ENCODE data around the gene SLC5A2.
"Not testable (repeated sequence)": the region's sequence is repeated elsewhere in the genome, so short reads cannot be mapped to it uniquely, and the experiment has no call there.

The SLC5A2 gene

GRCh38 chr16:31439023-31439422 lies 43.9 kb upstream of the SLC5A2 start:
- H4K91ac ChIP-seq (ENCODE audit: low read length); H2BK15ac ChIP-seq (ENCODE audit: low read depth, poor library complexity, severe bottlenecking); H3K4me1 ChIP-seq (ENCODE audit: control insufficient read depth, insufficient read depth, low read depth, low read length); H3K27ac ChIP-seq (ENCODE audit: low read length, poor library complexity, severe bottlenecking); H3K27me3 ChIP-seq (ENCODE audit: control insufficient read depth in 1 of 2, insufficient read depth in 1 of 2, low read length in 2 of 2); H3K9ac ChIP-seq (ENCODE audit: low read length); H3K9me3 ChIP-seq (ENCODE audit: control insufficient read depth, low read length); H3K14ac ChIP-seq (ENCODE audit: low read length in 2 of 2); H2BK12ac ChIP-seq (ENCODE audit: low read length in 2 of 2); H3K4me3 ChIP-seq (ENCODE audit: insufficient read depth in 1 of 2, low read depth in 1 of 2, low read length in 2 of 2); H4K8ac ChIP-seq (ENCODE audit: low read length); H3K4me2 ChIP-seq (ENCODE audit: low read length, poor library complexity, severe bottlenecking); H2BK120ac ChIP-seq (ENCODE audit: low read depth, low read length); H3K36me3 ChIP-seq (ENCODE audit: control insufficient read depth in 1 of 2, insufficient read depth in 2 of 2, low read depth in 1 of 2, low read length in 2 of 2); DNase-seq; H2AFZ ChIP-seq (ENCODE audit: low read depth, low read length); H3K79me1 ChIP-seq (replicated peaks; ENCODE audit: low read length, poor library complexity, severe bottlenecking); H2AK5ac ChIP-seq (ENCODE audit: low read length, severe bottlenecking); H3K4ac ChIP-seq (ENCODE audit: low read depth in 1 of 2, low read length in 2 of 2); H2BK5ac ChIP-seq (ENCODE audit: low read depth, low read length, poor library complexity, severe bottlenecking); H3K23ac ChIP-seq (ENCODE audit: low read length in 2 of 2); H3K18ac ChIP-seq (ENCODE audit: low read depth in 1 of 2, low read length in 2 of 2): not testable (repeated sequence)
- 53% methylated on average over 2 of the region's 4 CpGs for WGBS

- H3K9me3 ChIP-seq (ENCODE audit: control insufficient read depth, low read length), result no peaks in the 10 kb centered on the region
- WGBS, result 100% methylated on average over 2 of the region's 3 CpGs
- H2BK120ac ChIP-seq (ENCODE audit: low read depth, low read length), result no peak overlapping the region
- no peaks in the 10 kb centered on the region for H3K79me1 ChIP-seq (replicated peaks; ENCODE audit: low read length, poor library complexity, severe bottlenecking)
- no peak overlapping the region for H3K18ac ChIP-seq (ENCODE audit: low read depth in 1 of 2, low read length in 2 of 2)
- H3K4ac ChIP-seq (ENCODE audit: low read depth in 1 of 2, low read length in 2 of 2), result no peak overlapping the region
- no peak overlapping the region for H3K4me2 ChIP-seq (ENCODE audit: low read length, poor library complexity, severe bottlenecking)
- H3K4me1 ChIP-seq (ENCODE audit: control insufficient read depth, insufficient read depth, low read depth, low read length), result peaks cover 8% of the 10 kb centered on the region
- no peak overlapping the region for H2AK5ac ChIP-seq (ENCODE audit: low read length, severe bottlenecking)
- H3K4me3 ChIP-seq (ENCODE audit: insufficient read depth in 1 of 2, low read depth in 1 of 2, low read length in 2 of 2), result no peak overlapping the region
- H3K14ac ChIP-seq (ENCODE audit: low read length in 2 of 2), result no peak overlapping the region
- no peak overlapping the region for H3K23ac ChIP-seq (ENCODE audit: low read length in 2 of 2)
- no peak overlapping the region for H2BK15ac ChIP-seq (ENCODE audit: low read depth, poor library complexity, severe bottlenecking)
- H2BK12ac ChIP-seq (ENCODE audit: low read length in 2 of 2), result no peak overlapping the region
- H2BK5ac ChIP-seq (ENCODE audit: low read depth, low read length, poor library complexity, severe bottlenecking), result no peak overlapping the region
- DNase-seq, result no peak
- H3K36me3 ChIP-seq (ENCODE audit: control insufficient read depth in 1 of 2, insufficient read depth in 2 of 2, low read depth in 1 of 2, low read length in 2 of 2), result no peaks in the 10 kb centered on the region
- no peak overlapping the region for H4K8ac ChIP-seq (ENCODE audit: low read length)
- no peak overlapping the region for H4K91ac ChIP-seq (ENCODE audit: low read length)
- no peak overlapping the region for H3K9ac ChIP-seq (ENCODE audit: low read length)
- H3K27ac ChIP-seq (ENCODE audit: low read length, poor library complexity, severe bottlenecking), result no peak overlapping the region
- H3K27me3 ChIP-seq (ENCODE audit: control insufficient read depth in 1 of 2, insufficient read depth in 1 of 2, low read length in 2 of 2), result no peaks in the 10 kb centered on the region
- H2AFZ ChIP-seq (ENCODE audit: low read depth, low read length), result no peak overlapping the region
Measured at GRCh38 chr16:31439519-31439918, 43.4 kb upstream of the SLC5A2 start.

- H3K14ac ChIP-seq (ENCODE audit: low read length in 2 of 2), result no peak overlapping the region
- H3K27me3 ChIP-seq (ENCODE audit: control insufficient read depth in 1 of 2, insufficient read depth in 1 of 2, low read length in 2 of 2), result no peaks in the 10 kb centered on the region
- no peak overlapping the region for H2BK15ac ChIP-seq (ENCODE audit: low read depth, poor library complexity, severe bottlenecking)
- H2BK120ac ChIP-seq (ENCODE audit: low read depth, low read length), result no peak overlapping the region
- H4K91ac ChIP-seq (ENCODE audit: low read length), result no peak overlapping the region
- H2AFZ ChIP-seq (ENCODE audit: low read depth, low read length), result no peak overlapping the region
- no peak overlapping the region for H2BK5ac ChIP-seq (ENCODE audit: low read depth, low read length, poor library complexity, severe bottlenecking)
- H3K18ac ChIP-seq (ENCODE audit: low read depth in 1 of 2, low read length in 2 of 2), result no peak overlapping the region
- H2AK5ac ChIP-seq (ENCODE audit: low read length, severe bottlenecking), result no peak overlapping the region
- peaks cover 8% of the 10 kb centered on the region for H3K4me1 ChIP-seq (ENCODE audit: control insufficient read depth, insufficient read depth, low read depth, low read length)
- no peak overlapping the region for H3K4me3 ChIP-seq (ENCODE audit: insufficient read depth in 1 of 2, low read depth in 1 of 2, low read length in 2 of 2)
- no peaks in the 10 kb centered on the region for H3K79me1 ChIP-seq (replicated peaks; ENCODE audit: low read length, poor library complexity, severe bottlenecking)
- 92% methylated on average over 4 of the region's 4 CpGs for WGBS
- no peak overlapping the region for H3K4me2 ChIP-seq (ENCODE audit: low read length, poor library complexity, severe bottlenecking)
- no peak overlapping the region for H3K9ac ChIP-seq (ENCODE audit: low read length)
- H2BK12ac ChIP-seq (ENCODE audit: low read length in 2 of 2), result no peak overlapping the region
- no peak overlapping the region for H4K8ac ChIP-seq (ENCODE audit: low read length)
- no peak overlapping the region for H3K4ac ChIP-seq (ENCODE audit: low read depth in 1 of 2, low read length in 2 of 2)
- no peaks in the 10 kb centered on the region for H3K9me3 ChIP-seq (ENCODE audit: control insufficient read depth, low read length)
- DNase-seq, result no peak
- H3K23ac ChIP-seq (ENCODE audit: low read length in 2 of 2), result no peak overlapping the region
- H3K36me3 ChIP-seq (ENCODE audit: control insufficient read depth in 1 of 2, insufficient read depth in 2 of 2, low read depth in 1 of 2, low read length in 2 of 2), result no peaks in the 10 kb centered on the region
- H3K27ac ChIP-seq (ENCODE audit: low read length, poor library complexity, severe bottlenecking), result no peak overlapping the region
Measured at GRCh38 chr16:31440516-31441184, 42.3 kb upstream of the SLC5A2 start.

GRCh38 chr16:31441956-31442355 lies 41.0 kb upstream of the SLC5A2 start:
- Histone ChIP-seq H2BK15ac (ENCODE audit: low read depth, poor library complexity, severe bottlenecking) (no peak overlapping the region), H3K27me3 (ENCODE audit: control insufficient read depth in 1 of 2, insufficient read depth in 1 of 2, low read length in 2 of 2) (no peaks in the 10 kb centered on the region), H3K9me3 (ENCODE audit: control insufficient read depth, low read length) (no peaks in the 10 kb centered on the region), H3K79me1 (replicated peaks; ENCODE audit: low read length, poor library complexity, severe bottlenecking) (no peaks in the 10 kb centered on the region), H3K4me3 (ENCODE audit: insufficient read depth in 1 of 2, low read depth in 1 of 2, low read length in 2 of 2) (peak overlapping the region in 1 of 2 experiments; percentile 87), H3K23ac (ENCODE audit: low read length in 2 of 2) (no peak overlapping the region), H3K9ac (ENCODE audit: low read length) (peak overlapping the region; percentile 92), H3K4me1 (ENCODE audit: control insufficient read depth, insufficient read depth, low read depth, low read length) (peaks cover 8% of the 10 kb centered on the region), H3K27ac (ENCODE audit: low read length, poor library complexity, severe bottlenecking) (no peak overlapping the region), H2AFZ (ENCODE audit: low read depth, low read length) (no peak overlapping the region), H3K14ac (ENCODE audit: low read length in 2 of 2) (no peak overlapping the region), H3K36me3 (ENCODE audit: control insufficient read depth in 1 of 2, insufficient read depth in 2 of 2, low read depth in 1 of 2, low read length in 2 of 2) (no peaks in the 10 kb centered on the region), H2BK5ac (ENCODE audit: low read depth, low read length, poor library complexity, severe bottlenecking) (no peak overlapping the region), H2BK12ac (ENCODE audit: low read length in 2 of 2) (no peak overlapping the region), H3K18ac (ENCODE audit: low read depth in 1 of 2, low read length in 2 of 2) (no peak overlapping the region), H2BK120ac (ENCODE audit: low read depth, low read length) (no peak overlapping the region), H3K4ac (ENCODE audit: low read depth in 1 of 2, low read length in 2 of 2) (peak overlapping the region in 1 of 2 experiments; percentile 64), H3K4me2 (ENCODE audit: low read length, poor library complexity, severe bottlenecking) (no peak overlapping the region), H4K91ac (ENCODE audit: low read length) (peak overlapping the region; percentile 61), H4K8ac (ENCODE audit: low read length) (no peak overlapping the region), H2AK5ac (ENCODE audit: low read length, severe bottlenecking) (no peak overlapping the region)
- WGBS, result 86% methylated on average over 19 of the region's 34 CpGs
- DNase-seq, result no peak
